GM19438 (cell line): ENCODE data around the gene ATP6V0E2.
"Not testable (repeated sequence)": the region's sequence is repeated elsewhere in the genome, so short reads cannot be mapped to it uniquely, and the experiment has no call there.

Experiments used
- ATAC-seq: cut with Tn5 transposase; IDR thresholded peaks from one replicate; pipeline ENCODE4 v1.9.1; 2021; ENCODE audit warnings: low read depth; ENCODE audit not compliant: unreplicated experiment

Gene ATP6V0E2

DNA sequence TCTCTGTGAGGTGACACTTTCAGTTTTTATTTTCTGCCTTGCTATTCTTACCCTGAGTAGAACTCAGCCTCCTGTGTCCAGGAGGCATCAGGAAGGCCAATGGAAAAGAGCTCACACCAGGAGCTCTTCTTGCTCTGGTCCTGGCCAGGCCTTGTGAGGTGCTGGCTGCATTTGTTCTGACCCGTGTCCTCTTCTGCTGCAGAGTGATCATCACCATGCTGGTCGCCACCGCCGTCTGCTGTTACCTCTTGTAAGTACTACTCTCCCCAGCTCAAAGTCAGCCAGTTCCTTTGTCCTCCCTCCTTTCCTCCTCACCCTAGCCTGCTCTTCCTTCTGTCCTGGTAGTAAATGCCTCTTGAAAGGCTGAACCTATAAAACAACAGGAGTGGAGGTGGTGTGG is 1.6 kb downstream of the ATP6V0E2 start:
- ATAC-seq: no peak

DNA sequence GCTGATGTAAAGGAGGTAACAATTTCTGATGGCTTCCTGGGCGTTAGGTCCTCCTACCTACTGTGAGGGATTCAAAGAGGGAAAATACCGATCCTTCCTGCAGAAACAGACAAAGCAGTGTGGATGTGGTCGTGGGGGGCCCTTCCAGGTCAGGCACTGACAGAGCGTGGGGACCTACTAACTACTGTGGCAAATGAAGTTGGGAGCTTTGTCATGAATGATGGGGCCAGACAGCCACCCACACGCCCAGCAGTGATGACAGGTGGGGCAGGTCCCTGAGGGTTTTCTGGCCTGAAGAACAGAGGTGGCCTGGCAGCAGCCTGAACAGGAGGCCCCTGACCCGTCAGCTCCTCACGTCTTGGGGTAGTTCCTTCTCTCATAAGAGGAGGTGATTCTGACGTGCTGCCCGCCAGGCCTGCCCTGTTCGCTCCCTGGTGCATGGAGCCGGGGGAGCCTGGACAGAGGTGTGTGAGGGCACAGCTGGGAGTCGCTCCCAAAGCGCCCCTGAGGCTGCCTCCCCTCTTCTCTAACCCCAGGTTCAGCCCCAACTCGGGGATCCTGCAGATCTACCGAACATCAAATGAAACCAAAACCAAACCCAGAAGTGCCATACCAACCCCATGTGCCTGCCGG is 4.2 kb downstream of the ATP6V0E2 start:
- no peak for ATAC-seq

DNA sequence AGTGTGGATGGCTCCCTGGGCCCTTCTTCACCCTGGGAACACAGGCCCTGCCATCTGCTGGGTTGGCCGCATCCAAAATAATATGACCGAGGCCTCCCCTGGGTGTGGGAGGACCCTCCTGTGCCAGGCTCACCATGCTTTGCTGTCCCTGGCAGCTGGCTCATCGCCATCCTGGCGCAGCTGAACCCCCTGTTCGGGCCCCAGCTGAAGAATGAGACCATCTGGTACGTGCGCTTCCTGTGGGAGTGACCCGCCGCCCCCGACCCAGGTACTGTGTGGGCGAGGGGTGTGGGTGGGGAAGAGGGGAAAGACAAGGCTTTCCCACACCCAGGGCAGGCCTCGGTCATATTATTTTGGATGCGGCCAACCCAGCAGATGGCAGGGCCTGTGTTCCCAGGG is 4.8 kb downstream of the ATP6V0E2 start:
- ATAC-seq: no peak

DNA sequence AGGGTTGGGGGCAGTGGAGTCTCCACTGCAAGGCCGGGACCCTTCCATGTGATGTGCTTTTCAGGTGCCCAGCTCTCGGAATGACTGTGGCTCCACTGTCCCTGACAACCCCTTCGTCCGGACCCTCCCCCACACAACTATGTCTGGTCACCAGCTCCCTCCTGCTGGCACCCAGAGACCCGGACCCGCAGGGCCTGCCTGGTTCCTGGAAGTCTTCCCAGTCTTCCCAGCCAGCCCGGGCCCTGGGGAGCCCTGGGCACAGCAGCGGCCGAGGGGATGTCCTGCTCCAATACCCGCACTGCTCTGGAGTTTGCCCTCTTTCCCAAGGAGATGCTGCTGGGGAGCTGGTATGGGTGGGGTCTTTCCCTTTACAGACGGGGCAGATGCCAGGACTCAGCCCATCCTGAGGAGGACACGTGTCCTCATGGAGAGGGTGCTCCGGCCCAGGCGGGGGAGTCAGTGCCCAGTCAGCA is 5.5 kb downstream of the ATP6V0E2 start:
- ATAC-seq: no peak

DNA sequence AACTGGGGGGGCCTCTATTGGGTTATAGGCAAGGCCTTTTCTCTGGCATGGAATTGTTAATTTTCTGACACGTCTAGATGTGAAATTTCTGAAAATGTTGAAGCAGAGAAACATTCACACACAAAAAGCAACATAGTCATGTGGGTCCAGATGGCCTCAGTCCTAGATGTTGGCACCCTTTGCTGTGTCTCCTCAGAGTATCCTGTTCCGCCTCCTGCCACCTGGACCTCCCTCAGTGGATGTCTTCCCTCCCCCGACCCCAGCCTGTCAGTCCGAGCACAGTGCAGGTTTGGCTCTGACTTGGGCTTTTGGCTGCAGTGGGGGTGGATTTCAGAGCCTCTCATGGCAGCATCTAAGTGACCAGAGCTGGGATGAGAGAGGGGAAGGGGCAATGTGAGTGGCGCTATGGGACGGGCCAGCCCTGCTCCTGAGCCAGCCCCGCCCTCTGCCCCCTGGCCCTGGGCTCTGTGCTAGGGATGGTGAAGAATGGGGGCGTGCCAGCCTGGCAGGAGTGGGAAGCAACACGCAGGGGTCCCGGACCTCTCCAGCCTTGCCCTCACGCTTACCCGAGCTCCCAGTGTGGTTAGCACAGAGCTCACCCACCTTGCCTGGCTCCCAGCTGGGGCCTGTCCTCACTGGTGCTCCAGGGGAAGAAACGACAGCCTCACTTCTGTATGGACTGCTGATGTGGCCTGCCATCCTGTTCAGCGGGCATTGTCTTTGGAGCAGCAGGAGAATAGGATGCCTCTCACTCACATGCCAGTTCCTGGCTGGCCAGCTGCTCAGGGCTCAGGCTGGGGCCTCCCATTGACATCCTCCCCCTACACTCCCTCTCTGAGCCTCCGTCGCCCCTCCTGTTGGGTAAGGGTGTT is 6.2 kb downstream of the ATP6V0E2 start:
- no peak for ATAC-seq

DNA sequence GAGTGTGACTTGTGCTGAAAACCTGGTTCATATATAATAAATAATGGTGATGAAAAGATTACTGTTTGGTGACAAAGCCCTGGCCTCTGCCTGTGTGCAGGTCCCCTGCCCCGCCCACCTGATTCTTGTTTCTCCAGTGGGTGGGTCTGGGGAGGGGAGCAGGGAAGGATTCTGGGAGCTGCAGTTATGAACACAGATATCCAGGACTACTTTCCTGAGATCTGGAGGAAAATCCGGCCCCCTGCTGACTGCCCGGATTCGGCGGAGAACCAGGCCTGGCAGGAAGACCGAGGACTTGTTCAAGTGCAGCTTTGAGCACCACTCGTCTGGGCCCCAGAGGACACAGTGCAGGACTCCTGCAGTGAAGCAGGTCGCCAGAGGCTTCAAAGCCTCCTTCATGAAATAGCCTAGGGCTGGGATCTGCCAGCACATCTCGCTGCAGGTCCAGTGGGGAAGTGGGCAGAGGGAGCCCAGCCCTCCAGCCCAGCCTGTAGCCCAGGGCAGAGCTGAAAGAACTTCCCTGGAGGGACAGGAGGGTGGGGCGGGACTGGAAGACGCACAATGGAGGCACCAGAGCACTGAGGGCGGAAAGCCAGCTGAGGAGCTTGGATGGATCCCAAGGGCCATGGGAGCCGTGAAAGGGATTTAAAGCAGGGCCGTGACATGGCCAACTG is 7.0 kb downstream of the ATP6V0E2 start:
- no peak for ATAC-seq

DNA sequence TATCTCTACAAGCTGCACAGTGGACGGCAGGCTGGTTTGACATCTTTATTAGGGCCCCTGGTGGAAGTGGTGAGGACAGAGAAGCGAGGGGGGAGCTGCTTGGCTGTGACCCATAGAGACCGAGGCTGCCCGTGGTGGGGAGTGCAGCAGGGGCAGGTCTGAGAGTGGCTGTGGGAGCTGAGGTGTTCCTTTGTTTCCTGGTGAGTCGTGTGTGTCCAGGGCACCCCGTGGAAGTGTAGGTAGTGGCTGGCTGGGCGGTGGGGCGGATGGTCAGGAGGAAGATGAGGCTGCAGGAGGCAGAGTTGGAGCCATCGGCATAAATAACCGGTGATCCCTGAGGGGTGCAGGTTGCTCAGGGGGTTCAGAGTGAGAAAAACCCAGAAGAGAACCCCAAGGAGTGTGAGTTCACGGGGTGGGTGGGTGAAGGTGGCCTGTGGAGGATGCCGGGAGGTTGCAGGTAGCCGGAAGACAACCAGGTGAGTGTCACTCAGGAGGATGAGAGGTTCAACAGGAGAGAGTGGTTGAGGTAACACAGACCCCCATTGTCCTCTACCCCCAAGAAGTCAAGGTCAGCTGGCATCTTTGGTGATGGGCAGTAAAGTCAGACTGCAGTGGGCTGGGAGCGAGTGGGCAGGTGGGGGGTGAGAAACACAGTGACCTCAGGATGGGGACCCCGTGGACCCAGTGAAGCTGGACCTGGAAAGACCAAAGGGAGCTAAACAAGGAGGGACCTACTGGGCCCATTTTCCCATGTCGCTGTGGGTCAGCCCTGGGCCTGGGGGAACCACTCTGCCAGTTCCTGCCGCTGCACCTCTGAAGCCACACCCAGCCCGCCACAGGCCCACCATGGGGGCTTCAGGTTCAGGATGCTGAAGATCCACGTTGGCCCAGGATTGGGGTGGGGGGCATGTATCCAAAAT is 7.8 kb downstream of the ATP6V0E2 start:
- no peak for ATAC-seq

DNA sequence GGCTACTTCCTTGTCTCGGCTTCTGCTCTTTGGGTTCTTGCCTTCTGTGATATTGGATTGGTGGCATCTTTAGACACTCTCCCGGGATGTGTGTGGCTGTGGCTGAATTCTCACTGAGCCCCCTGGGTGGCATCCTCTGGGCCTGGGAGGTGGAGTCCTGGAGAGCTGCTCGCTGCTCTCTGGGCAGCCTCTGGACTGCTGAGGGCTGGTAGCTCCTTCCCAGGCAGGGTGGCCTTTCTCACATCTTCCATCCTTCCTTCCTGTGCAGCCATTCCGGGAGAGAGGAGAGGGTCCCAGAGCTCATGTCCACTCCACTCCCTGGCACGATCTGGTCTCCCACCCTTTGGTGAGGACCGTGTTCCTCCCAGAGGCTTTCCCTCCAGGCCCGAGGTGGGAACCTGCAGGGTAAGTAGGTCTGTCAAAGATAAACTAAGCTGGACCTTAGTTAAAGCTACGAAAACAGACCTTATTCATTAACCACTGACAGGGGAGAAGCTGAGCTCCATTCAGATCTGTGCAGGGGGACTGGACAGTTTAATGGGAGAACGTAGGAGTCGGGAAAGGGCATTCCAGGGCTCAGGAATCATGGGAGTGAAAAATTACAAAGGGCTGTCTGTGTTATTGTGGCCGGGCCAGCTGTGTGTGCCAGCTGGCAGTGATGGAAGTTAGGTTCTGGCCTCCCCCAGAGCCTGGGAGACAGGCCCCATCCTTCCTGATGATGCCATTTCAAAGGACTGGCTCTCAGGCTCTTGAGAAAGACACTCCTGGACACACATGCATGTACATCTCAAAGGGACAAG is 8.7 kb downstream of the ATP6V0E2 start:
- no peak for ATAC-seq

DNA sequence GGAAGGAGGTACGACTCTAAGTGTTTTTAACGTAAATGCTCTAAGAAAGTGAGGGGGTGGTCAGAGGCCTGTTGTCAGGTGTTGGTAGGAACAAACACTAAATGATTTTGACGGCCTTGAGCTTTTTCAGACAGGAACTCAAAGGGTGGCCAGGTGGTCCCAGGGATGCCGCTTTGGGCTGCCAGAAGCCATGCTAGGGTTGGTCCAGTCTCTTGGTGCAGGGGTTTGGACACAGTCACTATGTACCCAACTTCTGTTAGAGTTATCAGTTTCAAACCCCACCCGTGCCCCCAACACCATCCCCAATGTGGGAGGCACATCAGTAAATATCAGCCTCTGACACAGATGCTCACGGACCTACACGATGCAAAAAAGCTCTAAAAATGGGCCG is 9.3 kb downstream of the ATP6V0E2 start:
- ATAC-seq: no peak

DNA sequence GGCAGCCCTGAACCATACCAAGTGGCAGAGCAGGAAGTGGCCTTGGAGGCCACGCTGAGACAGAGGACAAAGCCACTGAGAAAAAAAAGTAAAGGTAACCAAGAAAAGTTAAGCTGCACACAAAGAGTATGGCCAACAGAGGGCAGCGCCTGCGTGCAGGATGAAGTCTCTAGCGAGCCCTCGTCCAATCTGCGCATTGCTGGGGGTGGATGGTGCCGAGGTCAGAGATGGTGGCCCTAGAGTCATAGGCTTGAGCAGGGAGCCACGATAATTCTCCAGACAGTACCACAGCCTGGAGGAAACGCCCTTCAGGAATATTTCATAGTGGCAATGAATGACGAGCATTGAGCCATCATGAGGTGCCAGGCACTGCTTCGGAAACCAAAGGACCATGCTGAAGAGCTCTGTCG is 9.7 kb downstream of the ATP6V0E2 start:
- no peak for ATAC-seq

DNA sequence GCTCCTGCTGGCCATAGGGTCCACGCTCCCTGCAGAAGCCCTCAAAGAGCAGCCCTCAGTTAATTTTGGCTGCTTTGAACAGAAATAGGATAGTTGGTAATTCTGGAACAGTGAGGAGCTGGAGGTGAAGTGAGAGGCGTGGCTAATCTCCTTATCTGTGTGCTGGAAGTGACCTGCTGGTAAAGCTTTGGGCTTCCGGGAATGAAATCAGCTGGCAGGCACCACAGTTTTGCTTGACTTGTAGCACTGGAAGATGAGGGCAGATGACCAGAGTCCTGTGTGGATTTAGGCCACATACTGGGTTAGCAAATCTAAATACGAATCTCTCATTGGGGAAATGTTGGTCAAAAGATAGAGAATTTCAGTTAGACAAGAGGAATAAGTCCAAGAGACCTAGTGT is 10.2 kb downstream of the ATP6V0E2 start:
- ATAC-seq: no peak

DNA sequence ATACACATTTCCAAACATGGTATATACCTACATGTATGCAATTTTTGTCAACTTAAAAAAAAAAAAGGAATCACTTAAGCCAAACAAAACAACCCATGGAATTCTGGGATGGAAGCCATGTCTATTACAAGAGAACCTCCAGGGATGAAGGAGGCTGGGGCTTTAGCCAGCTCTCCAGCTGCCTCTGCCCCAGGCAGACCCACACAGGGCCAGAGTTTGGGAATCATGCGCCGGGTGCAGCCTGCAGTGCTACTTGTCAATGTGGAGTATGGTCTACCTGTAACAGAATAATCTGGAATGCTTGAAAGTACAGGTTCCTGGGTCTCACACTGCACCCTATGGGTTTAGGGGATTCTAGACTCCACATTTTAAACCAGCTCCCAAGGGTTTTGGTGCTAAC is 10.8 kb downstream of the ATP6V0E2 start:
- no peak for ATAC-seq

DNA sequence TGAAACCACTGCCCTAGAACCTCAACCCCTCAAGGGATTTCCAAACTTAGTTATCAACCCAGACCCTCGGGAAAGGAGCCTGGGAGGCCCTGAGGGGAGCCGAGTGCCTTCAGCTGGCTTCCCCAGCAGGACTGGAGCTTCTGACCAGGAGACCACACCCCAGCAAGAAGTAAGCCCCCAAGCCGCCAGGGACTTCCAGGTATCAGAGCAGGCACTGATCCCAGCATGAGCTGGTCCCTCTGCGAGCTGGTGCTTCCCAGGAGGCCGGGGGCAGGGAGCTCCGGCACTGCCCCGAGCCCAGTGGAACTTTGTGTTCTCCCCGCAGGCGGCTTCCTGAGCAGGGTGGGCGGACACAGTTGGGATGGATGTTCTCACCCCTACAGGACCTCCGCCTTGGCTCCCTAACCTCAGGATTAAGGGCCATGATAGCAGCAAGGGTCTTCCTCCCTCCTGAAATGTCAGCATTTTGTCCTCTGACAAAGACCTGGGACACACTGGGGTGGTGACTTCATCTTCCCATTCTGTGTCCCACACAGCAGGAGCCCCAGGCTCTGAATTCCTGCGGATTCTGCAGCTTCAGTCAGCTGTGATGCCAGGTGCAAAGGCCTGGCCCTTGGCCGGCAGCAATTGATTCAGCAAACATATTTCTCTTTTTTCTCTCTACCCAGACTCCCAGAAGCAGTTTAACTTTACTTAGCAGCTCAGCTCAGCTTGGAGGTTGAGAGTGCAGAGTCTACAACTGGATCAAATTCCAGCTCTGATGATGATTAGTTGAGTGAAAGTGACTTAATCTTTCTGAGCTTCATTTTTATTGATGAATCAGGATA is 11.6 kb downstream of the ATP6V0E2 start:
- ATAC-seq: no peak

DNA sequence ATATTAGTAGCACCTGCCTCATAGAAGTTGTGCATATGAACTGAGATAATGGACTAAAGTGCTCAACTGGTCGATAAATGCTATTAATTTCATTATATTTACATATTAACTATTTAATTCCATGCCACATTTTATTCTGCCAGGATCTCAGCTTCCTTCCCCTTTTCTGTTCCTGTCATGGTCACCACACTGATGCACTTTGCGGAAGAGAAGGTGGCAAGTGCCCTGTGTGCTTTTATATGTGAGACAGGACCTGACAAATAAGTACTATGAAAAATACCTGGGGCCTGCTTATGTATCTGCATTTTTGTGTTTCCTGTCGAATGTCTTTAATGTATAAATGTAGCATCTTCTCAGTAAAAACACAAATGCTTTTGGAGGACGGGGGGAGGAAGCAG is 12.2 kb downstream of the ATP6V0E2 start:
- ATAC-seq: no peak

DNA sequence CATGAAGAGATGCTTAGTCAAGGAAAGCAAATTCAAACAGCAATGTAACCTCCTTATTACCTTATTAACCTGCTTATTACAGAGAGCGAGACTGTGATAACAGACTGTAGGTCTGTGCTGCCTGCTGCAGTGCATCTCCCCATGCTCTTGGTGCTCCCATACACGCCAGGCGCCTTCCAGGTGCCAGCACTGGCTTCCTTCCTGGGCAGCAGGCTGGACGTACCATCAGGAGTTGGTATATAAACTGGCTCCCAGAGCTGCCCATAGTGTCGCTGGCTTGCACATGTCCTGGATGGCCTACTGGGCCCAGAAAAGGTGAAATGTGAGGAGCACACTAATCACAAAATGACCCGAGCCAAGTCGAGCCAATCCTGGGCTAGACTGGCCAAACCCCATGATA is 13.5 kb downstream of the ATP6V0E2 start:
- no peak for ATAC-seq

DNA sequence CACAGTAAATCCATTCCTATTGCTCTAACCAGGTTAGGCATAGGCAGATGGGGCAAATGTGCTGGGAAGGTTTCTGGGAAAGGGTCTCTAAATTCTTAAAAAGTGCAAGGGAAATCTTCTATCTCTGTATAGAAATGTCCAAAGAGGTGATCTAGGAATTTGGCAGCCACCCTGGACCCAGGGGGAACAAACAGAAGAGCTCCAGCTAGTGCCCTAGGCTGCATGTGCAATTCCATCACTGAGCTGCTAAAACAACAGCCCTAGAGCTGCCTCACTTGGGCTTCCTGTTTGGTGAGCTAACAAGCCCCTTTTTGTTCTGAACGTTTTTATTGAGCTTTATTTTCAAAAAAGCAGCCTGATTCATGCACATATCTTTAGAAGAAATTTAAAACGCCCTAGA is 16.9 kb downstream of the ATP6V0E2 start:
- not testable (repeated sequence) for ATAC-seq

DNA sequence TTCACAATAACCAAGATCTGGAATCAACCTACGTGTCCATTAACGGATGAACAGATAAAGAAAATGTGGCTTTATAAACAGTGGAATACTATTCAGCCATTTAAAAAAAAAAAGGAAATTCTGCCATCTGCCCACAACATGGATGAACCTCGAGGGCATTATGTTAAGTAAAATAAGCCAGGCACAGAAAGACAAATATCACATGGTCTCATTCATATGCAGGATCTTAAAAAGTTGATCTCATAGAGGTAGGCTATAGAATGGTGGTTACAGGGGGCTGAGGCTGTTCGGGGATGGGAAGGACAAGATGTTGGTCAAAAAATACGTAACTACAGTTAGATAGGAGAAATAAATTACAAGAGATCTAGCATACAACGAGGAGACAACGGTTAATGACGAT is 21.2 kb downstream of the ATP6V0E2 start:
- not testable (repeated sequence) for ATAC-seq

DNA sequence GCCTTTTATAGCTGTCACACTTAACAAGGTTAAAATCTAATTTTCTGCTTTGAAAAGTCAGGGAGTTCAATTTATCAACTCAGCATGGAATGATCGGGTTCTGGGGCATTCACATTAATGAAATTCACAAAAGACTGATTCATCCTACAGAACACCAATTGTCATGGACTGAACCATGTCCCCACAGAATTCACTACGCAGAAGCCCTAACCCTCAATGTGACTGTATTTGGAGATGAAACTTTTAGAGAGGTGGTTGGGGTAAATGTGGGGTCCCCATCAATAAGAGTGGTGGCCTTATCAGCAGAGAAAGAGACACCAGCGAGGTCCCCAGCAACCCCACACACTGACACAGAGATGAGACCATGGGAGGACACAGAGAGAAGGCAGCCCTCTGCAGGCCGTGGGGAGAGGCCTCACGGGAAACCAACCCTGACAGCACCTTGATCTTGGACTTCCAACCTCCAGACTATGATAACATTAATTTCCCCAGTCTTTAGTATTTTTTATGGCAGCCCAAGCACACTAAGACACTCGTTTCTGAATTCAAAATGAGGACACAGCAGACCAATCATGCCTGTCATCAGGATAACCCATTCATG is 34.1 kb downstream of the ATP6V0E2 start:
- ATAC-seq: not testable (repeated sequence)
